Activated naive CD8-positive, alpha-beta T cell treated with anti-CD3 and anti-CD28 coated beads, Interleukin-2, amount 10 ng/mL, durations not matched to agents 7 days and 5 days (primary cell): ENCODE results near the gene OLFML2A. TPM values are rescaled to one million over a fixed set of nuclear protein-coding genes. Genes with fewer than 3 reads are reported as not detected.

ENCODE experiments used
- ATAC-seq: fragments of 150-1000 bp; cut with Tn5 transposase; one replicate; pipeline ENCODE4 v1.10.0; 2021; ENCODE audit warnings: low read depth, moderate library complexity
- POLR2A ChIA-PET: fragments of 350-600 bp; sonication (Branson Sonifier 250); formaldehyde crosslinking; loops from one replicate; lab custom pipeline; 2021; ENCODE audit warnings: antibody characterized with exemption; lab: Charles Lee
- DNase-seq: peaks from one replicate; pipeline ENCODE4 v3.0.0; 2021
- H3K27ac Mint-ChIP-seq: one replicate; pipeline ENCODE4 v1.8.0; 2022; ENCODE audit warnings: mild to moderate bottlenecking, mixed read lengths
- H3K27me3 Mint-ChIP-seq: one replicate; pipeline ENCODE4 v1.8.0; 2022; ENCODE audit warnings: mild to moderate bottlenecking, moderate library complexity, mixed read lengths
- H3K36me3 Mint-ChIP-seq: one replicate; pipeline ENCODE4 v1.8.0; 2021; ENCODE audit warnings: mild to moderate bottlenecking, mixed read lengths
- H3K4me1 Mint-ChIP-seq: one replicate; pipeline ENCODE4 v1.8.0; 2021; ENCODE audit warnings: mixed read lengths
- H3K4me3 Mint-ChIP-seq: one replicate; pipeline ENCODE4 v1.8.0; 2022; ENCODE audit warnings: mild to moderate bottlenecking, moderate library complexity, mixed read lengths
- H3K9me3 Mint-ChIP-seq: one replicate; pipeline ENCODE4 v1.8.0; 2021; ENCODE audit warnings: mixed read lengths
- total RNA-seq, 2 experiments: library from RNA; stranded (reverse); gene quantifications; one replicate each; pipeline ENCODE4 v1.2.3, GENCODE V29; 2021

OLFML2A gene
- total RNA-seq, 2 experiments from 2014 or later = not detected

DNA sequence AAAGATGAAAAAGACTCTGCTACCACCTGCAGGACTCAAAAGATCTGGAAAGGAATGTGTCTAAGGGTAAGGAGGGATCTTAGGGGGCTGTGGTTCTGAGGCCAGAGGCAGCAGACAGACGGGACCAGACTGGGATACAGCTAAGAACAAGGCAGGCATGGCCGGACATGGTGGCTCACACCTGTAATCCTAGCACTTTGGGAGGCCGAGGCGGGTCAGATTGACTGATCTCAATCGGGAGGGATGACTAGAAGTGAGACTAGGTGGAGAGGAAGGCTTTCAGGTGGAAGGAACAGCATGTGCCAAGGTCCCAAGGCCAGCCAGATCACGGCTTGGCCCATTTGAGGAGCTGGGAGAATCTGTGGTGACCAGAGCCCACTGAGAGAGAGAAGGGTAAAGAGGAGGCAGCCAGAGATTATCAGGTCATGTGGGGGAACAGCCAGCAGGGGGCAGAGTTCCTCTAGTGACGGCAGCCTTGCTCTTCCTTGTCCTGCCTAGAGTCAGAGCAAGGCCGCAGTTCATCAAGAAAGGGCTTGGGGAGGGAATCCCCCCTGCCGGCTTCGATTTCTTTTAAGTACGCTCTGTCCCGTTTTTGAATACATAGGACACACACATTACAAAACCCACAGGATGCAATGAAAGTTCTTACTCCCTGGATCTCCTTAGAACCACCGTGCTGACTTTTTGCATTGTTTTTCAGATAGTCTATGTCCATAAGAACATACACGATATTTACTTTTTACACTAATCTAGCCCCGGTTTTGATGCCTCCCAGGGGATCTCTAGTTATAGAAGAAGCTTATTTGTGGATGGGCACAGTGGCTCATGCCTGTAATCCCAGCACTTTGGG, 2.6 kb upstream of the OLFML2A start:
- H3K27me3 Mint-ChIP-seq = peaks cover 68% of the 10 kb centered on the region
- H3K36me3 Mint-ChIP-seq = peaks cover 2% of the 10 kb centered on the region
- POLR2A ChIA-PET = interaction anchor here (1.3 kb wide), 2 partner anchors 66 to 79 kb away, joined by 4 to 5 read pairs; partner anchors contain the start of gene WDR38
- DNase-seq (peak; percentile 85), ATAC-seq (peak; percentile 19)
- peaks cover 34% of the 10 kb centered on the region for H3K4me1 Mint-ChIP-seq
- no peak overlapping the region for H3K27ac Mint-ChIP-seq
- no peak overlapping the region for H3K4me3 Mint-ChIP-seq
- no peaks in the 10 kb centered on the region for H3K9me3 Mint-ChIP-seq

DNA sequence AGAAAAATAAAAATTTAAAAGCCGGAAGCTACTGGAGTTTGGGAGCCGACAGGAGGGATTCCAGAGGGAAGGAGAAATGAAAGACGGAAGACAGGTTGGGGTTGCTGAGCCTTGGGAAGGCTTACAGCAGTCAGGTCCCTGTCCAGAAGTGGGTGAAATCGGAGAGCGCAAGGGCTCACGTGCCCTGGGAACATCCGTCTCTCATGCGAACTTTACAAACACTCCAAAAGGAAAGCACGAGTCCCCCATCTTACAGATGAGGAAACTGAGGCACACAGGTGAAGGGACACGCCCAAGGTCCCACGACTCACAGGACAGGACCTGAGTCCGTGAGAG, 347 bp upstream of the OLFML2A start:
- Mint-ChIP-seq H3K4me3 (peak overlapping the region; percentile 69), H3K4me1 (peaks cover 21% of the 10 kb centered on the region), H3K36me3 (no peaks in the 10 kb centered on the region), H3K27ac (no peak overlapping the region), H3K27me3 (peaks cover 57% of the 10 kb centered on the region), H3K9me3 (no peaks in the 10 kb centered on the region)
- POLR2A ChIA-PET = interaction anchor here (1.6 kb wide), 1 partner anchor 120 kb away, joined by 3 read pairs; no protein-coding TSS in a partner anchor
- DNase-seq (no peak), ATAC-seq (no peak)

DNA sequence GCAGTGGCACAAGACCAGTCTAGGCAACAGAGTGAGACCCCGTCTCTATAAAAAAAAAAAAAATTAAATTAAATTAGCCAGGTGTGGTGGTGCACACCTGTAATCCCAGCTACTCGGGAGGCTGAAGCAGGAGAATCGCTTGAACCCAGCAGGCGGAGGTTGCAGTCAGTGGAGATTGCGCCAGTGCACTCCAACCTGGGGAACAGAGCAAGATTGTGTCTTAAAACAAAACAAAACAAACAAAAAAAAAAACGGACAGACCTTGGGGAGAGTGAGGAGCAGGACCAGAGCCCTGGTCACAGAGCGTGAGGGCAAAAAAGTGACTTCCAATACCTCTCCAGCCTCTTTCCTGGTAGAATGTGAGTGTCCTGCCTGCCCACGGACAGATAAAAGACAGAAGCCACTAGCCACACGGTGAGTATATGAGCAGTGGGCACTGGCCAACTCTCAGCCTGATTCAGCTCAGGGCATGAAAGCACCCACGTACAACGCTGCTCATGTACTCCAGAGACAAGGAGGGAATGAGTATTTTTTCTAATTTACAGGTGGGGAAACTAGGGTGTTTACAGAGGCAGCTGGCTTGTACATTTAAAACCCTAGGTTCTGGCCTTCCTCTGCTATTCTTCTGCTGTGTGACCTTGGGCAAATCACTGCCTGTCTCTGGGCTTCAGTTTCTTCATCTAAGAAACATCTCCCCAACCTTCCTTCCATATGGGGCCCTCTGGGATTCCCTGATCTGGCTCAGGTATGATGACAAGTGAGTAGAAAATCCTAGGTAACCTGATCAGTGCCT, 1.8 kb downstream of the OLFML2A start:
- H3K4me1 Mint-ChIP-seq = peaks cover 11% of the 10 kb centered on the region
- no peak overlapping the region for H3K27ac Mint-ChIP-seq
- H3K4me3 Mint-ChIP-seq = no peak overlapping the region
- DNase-seq (no peak), ATAC-seq (no peak)
- peaks cover 45% of the 10 kb centered on the region for H3K27me3 Mint-ChIP-seq
- no peaks in the 10 kb centered on the region for H3K36me3 Mint-ChIP-seq
- POLR2A ChIA-PET = interaction anchor here (1.5 kb wide), 1 partner anchor 82 kb away, joined by 4 read pairs; no protein-coding TSS in a partner anchor
- H3K9me3 Mint-ChIP-seq = no peaks in the 10 kb centered on the region

DNA sequence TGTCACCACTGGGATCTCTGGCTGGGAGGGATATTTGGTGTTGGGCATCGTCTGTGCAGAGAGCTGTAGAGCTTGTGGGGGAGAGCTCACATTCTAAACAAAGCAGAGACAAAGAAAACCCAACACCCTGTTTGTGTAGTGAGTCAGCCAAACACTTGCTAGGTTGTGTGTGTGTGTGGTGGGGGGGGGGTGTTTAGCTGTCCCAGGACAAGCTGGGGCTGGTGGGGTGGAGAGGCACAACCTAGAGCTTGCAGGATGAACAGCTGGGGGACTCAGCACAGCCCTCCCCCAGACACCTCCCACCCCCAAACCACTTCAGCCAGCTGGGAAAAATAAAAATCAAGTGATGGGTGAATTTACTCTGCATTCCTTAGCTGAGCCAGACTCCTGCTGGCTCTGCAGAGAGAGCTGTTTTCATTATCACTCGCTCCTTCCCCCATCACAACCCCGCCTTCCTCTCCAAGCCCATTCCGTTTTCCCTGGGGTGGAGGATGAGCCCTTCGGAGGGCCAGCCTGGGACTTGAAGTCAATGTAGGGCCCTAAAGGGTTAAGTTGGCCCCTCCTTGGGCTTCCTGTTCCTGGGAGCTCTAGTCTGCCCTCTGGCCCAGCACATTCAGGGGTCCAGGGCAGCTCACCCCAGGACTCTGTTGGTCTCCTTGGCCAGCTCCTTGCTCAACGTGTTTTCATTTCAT, 2.6 kb downstream of the OLFML2A start:
- Mint-ChIP-seq H3K27me3 (peaks cover 37% of the 10 kb centered on the region), H3K9me3 (no peaks in the 10 kb centered on the region), H3K27ac (no peak overlapping the region), H3K4me3 (no peak overlapping the region), H3K4me1 (peaks cover 6% of the 10 kb centered on the region), H3K36me3 (no peaks in the 10 kb centered on the region)
- ATAC-seq = no peak
- POLR2A ChIA-PET = interaction anchor here (1.5 kb wide), 1 partner anchor 82 kb away, joined by 4 read pairs; no protein-coding TSS in a partner anchor
- peak; percentile 7 for DNase-seq

DNA sequence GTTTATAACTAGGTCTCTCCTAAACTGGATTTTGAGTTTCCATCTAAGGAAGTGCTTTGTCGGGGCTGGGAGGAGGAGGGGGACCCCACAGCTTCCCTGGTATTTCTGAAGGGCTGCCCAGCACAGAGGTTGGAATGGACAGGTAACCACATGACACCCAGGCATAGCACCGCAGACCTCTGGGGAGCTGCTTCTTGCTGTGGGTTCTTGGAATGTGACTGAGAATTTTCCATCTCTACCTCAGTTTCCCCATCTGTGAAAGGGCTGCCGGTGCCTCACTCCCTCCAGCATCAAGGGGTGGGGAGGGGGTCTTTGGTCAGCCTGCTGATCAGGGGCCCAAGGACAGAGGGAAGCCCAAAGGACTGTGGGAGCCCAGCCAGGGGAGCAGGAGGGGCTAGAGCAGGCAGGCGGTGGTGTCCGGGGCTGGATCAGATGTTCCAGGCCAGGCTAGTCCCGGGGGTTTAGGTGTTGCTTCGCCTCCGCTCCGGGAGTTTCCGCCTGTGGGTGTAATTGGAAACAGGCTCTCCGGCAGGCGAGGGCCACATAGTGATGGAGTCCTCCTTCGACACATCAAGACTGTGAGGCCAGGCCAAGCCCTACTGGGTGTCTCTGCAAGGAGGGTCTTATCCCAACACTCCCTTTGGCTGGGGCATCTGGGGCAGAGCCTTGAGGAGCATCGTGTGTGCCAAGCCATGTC, 3.3 kb downstream of the OLFML2A start:
- Mint-ChIP-seq H3K4me3 (no peak overlapping the region), H3K9me3 (no peaks in the 10 kb centered on the region), H3K27me3 (peaks cover 33% of the 10 kb centered on the region), H3K36me3 (no peaks in the 10 kb centered on the region), H3K27ac (no peak overlapping the region), H3K4me1 (peaks cover 5% of the 10 kb centered on the region)
- no peak for ATAC-seq
- POLR2A ChIA-PET = interaction anchor here (1.5 kb wide), 1 partner anchor 81 kb away, joined by 4 read pairs; no protein-coding TSS in a partner anchor
- no peak for DNase-seq

DNA sequence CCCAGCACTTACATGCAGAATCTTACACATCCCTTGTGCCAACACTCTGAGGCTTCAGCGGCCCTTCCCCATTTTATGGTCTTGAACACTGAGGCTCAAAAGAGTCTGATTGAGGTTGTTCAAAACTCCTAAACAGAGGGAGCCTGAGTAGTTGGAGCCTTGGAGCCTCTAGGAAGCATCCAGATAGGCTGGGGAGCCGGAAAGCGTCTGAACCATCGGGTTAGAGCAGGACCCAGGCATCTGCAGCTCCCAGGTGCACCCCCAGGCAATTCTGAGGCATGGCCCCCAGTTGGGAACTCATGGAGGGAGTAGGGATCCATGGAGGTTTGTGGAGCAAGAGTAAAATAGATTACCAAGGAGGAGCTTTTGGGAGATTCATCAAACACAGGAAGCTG, 3.8 kb downstream of the OLFML2A start:
- Mint-ChIP-seq H3K27me3 (peaks cover 27% of the 10 kb centered on the region), H3K4me3 (no peak overlapping the region), H3K36me3 (no peaks in the 10 kb centered on the region), H3K27ac (no peak overlapping the region), H3K9me3 (no peaks in the 10 kb centered on the region), H3K4me1 (peaks cover 5% of the 10 kb centered on the region)
- no peak for DNase-seq
- ATAC-seq = no peak
- POLR2A ChIA-PET = no interaction called here

DNA sequence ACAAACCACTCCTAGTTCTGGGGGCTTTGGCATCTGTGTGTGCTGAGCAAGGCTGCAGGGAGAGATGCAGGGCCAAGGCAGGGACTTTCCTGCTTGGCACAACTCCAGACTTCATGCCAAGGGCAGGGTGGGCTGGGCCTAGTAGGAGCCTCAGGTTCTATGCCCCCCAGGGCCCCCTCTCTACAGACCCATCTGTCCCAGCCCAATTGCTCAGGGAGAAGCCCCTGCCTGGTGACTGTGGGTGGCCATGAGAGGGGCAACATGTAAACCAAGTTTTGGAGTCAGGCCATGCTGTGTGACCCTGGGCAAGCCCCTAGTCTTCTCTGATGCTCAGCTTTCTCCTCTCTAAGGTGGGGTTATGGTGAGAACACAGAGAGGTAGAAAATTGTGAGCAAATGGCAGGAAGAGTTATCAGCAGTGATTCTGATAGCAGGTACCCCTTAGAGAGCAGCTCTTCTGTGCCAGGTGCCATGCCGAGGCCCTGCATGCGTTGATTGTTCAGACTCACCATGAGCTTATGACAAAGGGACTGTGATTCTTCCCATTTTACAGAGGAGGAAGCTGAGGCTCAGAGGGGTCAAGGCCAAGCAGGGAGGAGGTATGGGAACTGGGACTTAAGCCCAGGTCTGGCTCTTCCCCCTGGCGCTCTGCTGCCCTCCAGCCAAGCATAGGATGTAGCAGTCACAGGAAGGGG, 5.2 kb downstream of the OLFML2A start:
- Mint-ChIP-seq H3K27ac (no peak overlapping the region), H3K4me3 (no peak overlapping the region), H3K9me3 (no peaks in the 10 kb centered on the region), H3K4me1 (no peaks in the 10 kb centered on the region), H3K27me3 (peaks cover 18% of the 10 kb centered on the region), H3K36me3 (no peaks in the 10 kb centered on the region)
- ATAC-seq = no peak
- POLR2A ChIA-PET = interaction anchor here (1.2 kb wide), 1 partner anchor 79 kb away, joined by 3 read pairs; no protein-coding TSS in a partner anchor
- DNase-seq = peak; percentile 19

DNA sequence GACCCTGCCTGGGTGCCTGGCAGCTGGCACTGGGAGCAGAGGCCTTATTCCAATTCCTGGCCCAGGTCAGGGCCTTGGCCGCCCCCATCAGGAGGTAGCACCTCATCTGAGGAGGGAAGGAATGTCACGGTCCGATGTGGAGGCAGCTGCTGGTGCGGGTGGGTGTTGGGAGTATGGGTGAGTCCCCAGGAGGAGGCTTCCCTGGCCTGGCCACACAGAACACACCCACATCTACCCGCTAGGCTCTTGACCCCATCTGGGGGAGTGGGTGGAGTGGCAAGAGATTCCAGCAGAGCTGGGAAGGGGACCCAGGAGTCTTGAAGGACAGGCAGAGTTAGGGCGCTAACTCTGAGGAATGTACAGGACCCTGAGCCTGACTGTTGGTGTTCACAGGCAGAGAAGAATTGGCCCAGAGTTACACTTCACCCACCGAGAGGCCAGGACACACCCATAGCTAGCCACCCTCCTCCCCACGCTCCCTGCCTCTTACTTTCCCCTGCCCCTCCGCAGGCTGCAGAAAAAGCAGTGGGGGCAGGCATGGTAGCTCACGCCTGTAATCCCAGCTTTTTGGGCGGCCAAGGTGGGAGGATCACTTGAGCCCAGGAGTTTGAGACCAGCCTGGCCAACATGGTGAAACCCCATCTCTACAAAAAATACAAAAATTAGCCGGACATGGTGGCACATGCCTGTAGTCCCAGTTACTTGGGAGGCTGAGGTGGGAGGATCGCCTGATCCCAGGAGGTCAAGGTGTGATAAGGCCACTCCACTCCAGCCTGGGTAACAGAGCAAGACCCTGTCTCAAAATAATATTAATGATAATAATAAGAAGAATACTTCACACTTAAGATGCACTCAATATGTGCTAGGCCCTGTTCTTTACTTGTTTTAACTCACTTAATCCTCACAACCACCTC, 6.0 kb downstream of the OLFML2A start:
- POLR2A ChIA-PET = interaction anchor here (1.2 kb wide), 1 partner anchor 78 kb away, joined by 3 read pairs; no protein-coding TSS in a partner anchor
- DNase-seq (peak; percentile 12), ATAC-seq (no peak)
- H3K36me3 Mint-ChIP-seq = no peaks in the 10 kb centered on the region
- H3K27me3 Mint-ChIP-seq = peaks cover 13% of the 10 kb centered on the region
- no peak overlapping the region for H3K4me3 Mint-ChIP-seq
- H3K4me1 Mint-ChIP-seq = no peaks in the 10 kb centered on the region
- H3K9me3 Mint-ChIP-seq = no peaks in the 10 kb centered on the region
- H3K27ac Mint-ChIP-seq = no peak overlapping the region

DNA sequence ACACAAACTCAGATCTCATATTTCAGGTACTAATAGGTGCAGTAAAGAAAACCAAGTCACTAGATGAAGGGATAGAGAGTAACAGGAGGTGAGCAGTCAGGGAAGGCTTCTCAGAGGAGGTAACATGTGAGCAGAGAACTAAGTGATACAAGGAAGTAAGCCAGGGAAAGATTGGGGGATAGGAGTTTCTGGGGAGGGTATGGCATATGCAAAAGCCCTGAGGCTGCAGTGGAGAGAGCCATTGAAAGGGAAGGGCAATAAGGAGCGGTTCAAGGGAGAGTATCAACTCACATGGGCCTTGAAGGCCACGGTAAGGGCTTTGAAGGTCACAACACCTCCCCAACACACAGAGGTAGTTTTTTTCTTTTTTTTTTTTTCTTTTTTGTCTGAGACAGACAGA, 6.9 kb downstream of the OLFML2A start:
- H3K4me1 Mint-ChIP-seq = no peaks in the 10 kb centered on the region
- H3K27ac Mint-ChIP-seq = no peak overlapping the region
- no peaks in the 10 kb centered on the region for H3K9me3 Mint-ChIP-seq
- no peaks in the 10 kb centered on the region for H3K36me3 Mint-ChIP-seq
- DNase-seq (no peak), ATAC-seq (no peak)
- POLR2A ChIA-PET = no interaction called here
- peaks cover 12% of the 10 kb centered on the region for H3K27me3 Mint-ChIP-seq
- no peak overlapping the region for H3K4me3 Mint-ChIP-seq

DNA sequence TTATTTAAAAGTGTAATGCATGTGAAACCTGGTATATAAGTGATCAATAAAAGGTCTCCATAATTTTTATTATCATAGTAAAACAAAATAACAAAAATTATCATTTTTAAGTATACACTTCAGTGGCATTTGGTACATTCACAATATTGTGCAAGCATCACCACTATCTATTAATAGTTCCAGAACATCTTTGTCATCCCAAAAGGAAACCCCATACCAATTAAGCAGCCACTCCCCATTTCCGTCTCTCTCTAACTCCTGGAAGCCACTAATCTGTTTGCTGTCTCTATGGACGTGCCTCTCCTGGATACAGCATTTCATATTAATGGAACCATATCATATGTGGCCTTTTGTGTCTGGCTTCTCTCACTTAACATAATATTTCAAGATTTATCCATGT, 7.6 kb downstream of the OLFML2A start:
- H3K9me3 Mint-ChIP-seq = no peaks in the 10 kb centered on the region
- H3K27ac Mint-ChIP-seq = no peak overlapping the region
- DNase-seq (no peak), ATAC-seq (no peak)
- peaks cover 12% of the 10 kb centered on the region for H3K27me3 Mint-ChIP-seq
- no peak overlapping the region for H3K4me3 Mint-ChIP-seq
- no peaks in the 10 kb centered on the region for H3K4me1 Mint-ChIP-seq
- no peaks in the 10 kb centered on the region for H3K36me3 Mint-ChIP-seq
- POLR2A ChIA-PET = interaction anchor here (0.7 kb wide), 1 partner anchor 113 kb away, joined by 4 read pairs; no protein-coding TSS in a partner anchor

DNA sequence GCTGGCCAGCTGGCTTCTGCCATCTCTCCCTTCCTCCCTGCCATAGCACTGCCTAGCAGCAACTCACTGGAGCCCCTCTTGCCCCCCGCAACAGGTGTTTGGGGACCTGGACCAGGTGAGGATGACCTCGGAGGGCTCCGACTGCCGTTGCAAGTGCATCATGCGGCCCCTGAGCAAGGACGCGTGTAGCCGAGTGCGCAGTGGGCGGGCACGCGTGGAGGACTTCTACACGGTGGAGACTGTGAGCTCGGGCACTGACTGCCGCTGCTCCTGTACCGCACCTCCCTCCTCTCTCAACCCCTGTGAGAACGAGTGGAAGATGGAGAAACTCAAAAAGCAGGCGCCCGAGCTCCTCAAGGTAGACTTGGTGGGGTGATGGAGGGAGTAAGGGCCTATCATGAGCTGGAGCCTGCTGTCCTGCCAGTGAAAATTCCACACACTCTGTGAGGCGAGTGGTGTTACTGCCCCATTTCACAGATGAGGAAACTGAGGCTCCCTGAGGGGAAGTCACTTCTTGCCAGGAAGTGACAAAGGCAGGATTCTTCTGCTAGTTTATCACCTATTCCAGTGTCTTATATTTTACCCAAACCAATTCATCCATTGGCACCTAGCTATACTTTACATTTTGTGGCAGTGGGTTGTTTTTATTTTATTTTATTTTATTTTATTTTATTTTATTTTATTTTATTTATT, 10.1 kb downstream of the OLFML2A start:
- Mint-ChIP-seq H3K4me3 (no peak overlapping the region), H3K4me1 (peaks cover 3% of the 10 kb centered on the region), H3K36me3 (no peaks in the 10 kb centered on the region), H3K27ac (no peak overlapping the region), H3K27me3 (peaks cover 20% of the 10 kb centered on the region), H3K9me3 (no peaks in the 10 kb centered on the region)
- peak; percentile 5 for DNase-seq
- POLR2A ChIA-PET = no interaction called here
- ATAC-seq = no peak
